Renal cortex interstitium (tissue), 11 donors: ENCODE measurements around the gene CPA2. TPM values are rescaled to one million over a fixed set of nuclear protein-coding genes. Genes with fewer than 3 reads are reported as not detected.
"Not testable (repeated sequence)": the region's sequence is repeated elsewhere in the genome, so short reads cannot be mapped to it uniquely, and the experiment has no call there.

Source experiments
- DNase-seq, 11 donors: peaks; one replicate each; pipeline ENCODE4 v3.0.0-alpha.2; 2013; ENCODE audit warnings: low read depth in 9 of 11, low spot score in 4 of 11; ENCODE audit errors: extremely low read depth in 1 of 11
- polyA plus RNA-seq, 3 donors: library from polyadenylated mRNA; unstranded; fragments of 120-200 nt; gene quantifications; one replicate each; pipeline ENCODE4 v1.2.1, GENCODE V29; 2013; ENCODE audit not compliant: insufficient read length in 3 of 3

The CPA2 gene
- polyA plus RNA-seq, 3 donors, result 0.28 to 0.52 (median 0.39) TPM

DNA sequence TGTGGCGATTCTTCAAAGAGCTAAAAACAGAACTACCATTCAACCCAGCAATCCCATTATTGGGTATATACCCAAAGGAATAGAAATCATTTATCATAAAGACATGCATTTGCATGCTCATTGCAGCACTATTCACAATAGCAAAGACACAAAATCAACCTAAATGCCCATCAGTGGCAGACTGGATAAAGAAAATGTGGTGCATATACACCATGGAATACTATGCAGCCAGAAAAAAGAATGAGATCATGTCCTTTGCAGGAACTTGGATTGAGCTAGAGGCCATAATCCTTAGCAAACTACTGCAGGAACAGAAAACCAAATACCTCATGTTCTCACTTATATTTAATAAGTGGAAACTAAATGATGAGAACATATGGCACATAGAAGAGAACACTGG, 20.2 kb upstream of the CPA2 start:
- DNase-seq, result not testable (repeated sequence)

DNA sequence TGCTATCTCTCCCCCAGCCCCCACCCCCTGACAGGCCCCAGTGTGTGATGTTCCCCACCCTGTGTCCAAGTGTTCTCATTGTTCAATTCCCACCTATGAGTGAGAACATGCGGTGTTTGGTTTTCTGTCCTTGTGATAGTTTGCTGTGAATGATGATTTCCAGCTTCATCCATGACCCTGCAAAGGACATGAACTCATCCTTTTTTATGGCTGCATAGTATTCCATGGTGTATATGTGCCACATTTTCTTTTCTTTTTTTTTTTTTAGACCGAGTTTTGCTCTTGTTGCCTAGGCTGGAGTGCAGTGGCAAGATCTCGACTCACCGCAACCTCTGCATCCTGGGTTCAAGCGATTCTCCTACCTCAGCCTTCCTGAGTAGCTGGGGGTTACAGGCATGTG, 17.8 kb upstream of the CPA2 start:
- not testable (repeated sequence) for DNase-seq

DNA sequence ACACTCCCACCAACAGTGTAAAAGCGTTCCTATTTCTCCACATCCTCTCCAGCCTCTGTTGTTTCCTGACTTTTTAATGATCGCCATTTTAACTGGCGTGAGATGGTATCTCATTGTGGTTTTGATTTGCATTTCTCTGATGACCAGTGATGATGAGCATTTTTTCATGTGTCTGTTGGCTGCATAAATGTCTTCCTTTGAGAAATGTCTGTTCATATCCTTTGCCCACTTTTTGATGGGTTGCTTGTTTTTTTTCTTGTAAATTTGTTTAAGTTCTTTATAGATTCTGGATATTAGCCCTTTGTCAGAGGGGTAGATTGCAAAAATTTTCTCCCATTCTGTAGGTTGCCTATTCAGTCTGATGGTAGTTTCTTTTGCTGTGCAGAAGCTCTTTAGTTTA, 17.0 kb upstream of the CPA2 start:
- DNase-seq, result not testable (repeated sequence)

DNA sequence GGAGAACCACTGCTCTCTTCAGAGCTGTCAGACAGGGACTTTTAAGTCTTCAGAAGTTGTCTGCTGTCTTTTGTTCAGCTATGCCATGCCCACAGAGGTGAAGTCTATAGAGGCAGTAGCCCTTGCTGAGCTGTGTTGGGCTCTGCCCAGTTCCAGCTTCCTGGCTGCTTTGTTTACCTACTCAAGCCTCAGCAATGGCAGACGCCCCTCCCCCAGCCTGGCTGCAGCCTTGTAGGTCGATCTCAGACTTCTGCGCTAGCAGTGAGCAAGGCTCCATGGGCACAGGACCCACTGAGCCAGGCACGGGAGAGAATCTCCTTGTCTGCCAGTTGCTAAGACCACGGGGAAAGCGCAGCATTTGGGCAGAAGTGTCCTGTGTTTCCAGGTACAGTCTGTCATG, 12.1 kb upstream of the CPA2 start:
- DNase-seq, result no peak

DNA sequence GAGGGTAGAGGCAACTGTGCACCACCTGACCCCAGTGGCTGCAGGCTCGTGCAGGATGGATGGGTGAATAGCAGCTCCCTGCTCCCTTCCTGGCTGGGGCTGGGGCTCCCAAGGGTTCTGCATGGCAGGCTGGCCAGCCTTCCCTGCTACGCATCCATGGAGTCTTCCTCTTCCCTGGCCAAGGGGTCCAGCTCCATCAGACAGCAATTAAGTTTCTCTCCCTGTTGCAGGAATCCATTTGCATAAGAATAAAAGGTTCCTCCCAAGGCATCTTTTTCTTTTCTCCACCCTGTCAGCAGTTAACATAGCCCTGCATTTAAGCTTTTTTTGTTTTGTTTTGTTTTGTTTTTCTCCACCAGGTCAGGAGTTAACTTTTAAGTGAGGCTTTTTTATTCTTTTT, 10.0 kb upstream of the CPA2 start:
- no peak for DNase-seq

DNA sequence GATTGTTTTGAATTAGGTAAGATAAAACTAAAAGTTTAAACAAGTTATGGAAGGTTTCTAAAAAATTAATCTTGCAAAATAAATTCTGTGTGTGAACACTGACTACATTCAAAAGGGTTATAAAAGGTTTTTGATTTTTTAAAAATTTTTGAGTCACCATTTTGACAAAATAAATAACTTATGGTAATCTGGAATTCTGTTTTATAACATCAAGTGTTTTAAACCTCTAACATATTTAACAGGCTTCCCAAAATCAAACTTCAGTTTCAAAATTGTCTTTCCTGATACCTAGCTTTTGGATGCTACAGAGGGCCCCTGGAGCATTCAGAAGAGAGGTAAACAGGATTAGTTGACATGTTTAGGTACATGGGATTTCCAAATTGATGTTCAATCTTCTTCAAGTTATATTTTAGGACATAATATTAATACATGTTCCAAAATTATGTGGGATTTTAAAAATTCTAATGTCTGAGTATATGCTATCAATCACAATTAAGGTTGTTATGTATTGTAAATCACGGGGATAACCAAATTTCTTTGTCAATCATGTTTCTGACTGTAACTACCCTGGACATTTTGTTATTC, 8.1 kb upstream of the CPA2 start:
- DNase-seq, result no peak

DNA sequence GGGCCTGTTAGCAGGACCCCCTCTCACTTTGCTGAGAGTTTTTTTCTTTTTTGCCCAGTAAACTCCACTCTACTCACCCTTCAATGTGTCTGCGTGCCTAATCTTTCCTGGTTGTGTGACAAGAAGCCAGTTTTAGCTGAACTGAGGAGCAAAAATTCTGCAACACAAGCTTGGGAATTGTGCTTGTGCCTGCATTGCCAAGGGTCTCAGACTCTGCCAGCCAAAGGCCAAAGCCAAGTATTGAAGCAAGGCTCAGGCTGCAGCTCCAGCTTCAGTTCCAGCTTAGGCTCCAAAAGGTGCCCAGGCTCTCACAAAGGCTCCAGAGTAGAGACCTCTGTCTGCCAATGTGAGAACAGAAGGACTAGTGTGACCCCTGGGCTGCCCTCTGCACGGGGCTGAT, 4.2 kb upstream of the CPA2 start:
- DNase-seq, result no peak

DNA sequence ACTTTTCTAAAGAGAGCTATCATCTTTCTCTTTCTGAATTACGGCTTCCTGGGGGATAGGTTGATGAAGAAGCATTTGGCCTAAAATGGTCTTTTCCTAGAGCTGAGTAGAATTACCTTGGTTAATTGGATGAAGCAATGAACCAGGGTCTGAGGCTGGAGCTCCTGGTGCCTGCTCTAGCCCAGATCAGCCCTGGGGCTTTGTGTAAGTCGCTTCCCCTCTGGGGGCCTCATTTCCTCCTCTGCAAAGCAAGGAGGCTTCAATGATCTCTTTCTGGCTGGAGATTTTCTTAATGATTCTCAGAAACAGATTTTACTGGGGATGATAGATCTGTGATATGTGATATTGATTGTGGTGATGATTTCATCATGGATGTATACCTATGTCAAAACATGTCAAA, 3.5 kb upstream of the CPA2 start:
- DNase-seq, result no peak

DNA sequence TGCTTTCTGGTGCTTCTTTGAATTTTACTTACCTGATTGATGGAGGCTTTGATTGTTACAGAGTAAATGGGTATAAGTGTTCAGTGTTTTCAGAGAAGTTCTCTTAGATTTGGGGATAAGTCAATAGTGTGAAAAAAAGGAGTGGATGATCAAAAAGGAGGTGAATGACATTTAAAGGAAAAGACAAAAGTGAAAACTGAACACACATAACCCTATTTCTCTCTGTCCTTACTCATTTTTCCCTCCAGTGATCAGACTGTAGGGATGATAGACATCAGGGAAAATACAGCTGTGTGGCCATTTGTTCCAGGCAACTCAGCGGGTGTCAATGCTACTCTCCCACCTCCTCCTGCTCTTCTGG, 278 bp downstream of the CPA2 start:
- no peak for DNase-seq

DNA sequence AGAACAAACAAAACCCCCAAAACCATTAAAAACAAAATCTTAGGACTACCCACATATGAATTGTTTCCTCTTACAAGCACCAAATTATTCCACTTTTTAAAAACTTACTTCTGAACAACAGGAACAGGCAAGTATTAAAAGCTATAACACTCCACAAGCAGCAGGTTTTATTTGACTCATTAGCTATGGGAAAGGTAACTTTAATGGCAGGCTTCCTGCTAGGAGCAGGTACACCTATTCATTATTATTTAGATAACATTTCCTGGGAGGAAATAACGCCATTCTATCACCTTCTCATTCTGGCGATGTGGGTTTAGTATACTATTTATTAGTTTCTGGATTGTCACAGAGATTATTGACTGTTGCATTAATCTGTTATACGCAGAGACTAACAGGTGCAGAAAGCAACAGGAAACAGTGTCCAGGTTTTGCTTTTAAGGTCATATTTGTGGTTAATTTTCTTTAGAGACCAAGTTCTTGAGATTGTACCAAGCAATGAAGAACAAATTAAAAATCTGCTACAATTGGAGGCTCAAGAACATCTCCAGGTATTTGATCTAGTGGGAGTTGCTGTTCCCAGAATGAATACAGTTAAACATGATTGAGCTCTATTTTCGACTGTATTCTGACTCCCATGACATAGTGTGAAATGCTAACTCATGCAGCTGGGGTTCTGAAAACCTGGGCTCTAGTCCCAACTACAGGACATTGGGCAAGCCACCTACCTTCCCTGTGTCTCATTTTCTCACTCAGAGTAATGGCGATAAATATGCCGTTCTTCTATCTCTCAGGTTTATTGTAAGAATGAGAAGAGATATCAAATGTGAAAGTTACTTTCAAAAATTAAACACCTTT, 2.0 kb downstream of the CPA2 start:
- no peak for DNase-seq

DNA sequence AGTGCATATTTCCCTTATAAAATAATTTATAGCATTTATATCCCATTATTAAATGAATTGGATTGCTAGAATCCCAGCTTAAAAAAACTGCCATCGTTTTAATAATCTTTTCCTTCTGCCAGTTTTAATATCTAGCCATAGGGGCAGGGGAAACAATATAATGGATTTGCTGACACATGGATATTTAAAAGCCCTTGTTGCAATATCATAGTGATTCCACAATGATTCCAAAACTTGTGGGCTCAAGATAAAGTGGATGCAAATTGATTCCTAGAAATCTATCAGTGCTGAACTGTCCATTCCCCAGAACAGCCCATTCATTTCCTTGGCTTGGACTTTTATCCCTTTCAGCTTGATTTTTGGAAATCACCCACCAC, 2.6 kb downstream of the CPA2 start:
- DNase-seq, result no peak

DNA sequence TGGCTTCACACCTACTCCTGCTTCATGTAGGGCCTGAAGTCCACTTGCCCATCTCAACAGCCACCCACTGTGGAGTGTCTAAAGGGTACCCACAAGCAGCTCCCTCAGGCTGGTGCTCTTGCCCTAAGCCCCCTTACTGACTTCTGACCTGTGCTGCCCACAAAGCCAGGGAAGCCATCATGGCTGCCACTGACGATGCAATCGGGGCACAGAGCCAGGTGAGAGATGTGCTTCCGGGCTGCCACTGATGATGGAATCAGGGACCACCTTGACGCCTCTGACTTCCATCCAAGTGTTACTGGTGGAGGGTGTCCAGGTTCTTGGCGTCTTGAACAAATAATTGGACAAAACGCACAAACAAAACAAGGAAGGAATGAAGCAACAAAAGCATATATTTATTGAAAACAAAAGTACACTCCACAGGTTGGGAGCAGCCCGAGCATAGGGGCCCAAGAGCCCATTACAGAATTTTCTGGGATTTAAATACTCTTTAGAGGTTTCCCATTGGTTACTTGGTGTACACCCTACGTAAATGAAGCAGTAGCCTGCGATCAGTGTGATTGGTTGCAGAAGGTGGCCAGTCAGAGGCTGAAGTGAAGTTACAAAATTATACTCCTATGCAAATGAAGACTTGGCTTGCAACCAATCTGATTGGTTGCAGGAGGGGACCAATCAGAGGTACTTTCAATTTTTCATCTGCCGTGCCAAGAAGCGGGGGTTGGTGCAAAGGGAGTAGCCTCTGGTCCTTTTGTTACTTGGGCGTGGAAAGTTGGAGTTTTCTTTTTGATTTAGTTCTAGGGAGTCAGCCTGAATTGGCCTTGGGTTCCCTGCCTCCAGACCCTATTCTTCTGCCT, 4.5 kb downstream of the CPA2 start:
- DNase-seq, result no peak

DNA sequence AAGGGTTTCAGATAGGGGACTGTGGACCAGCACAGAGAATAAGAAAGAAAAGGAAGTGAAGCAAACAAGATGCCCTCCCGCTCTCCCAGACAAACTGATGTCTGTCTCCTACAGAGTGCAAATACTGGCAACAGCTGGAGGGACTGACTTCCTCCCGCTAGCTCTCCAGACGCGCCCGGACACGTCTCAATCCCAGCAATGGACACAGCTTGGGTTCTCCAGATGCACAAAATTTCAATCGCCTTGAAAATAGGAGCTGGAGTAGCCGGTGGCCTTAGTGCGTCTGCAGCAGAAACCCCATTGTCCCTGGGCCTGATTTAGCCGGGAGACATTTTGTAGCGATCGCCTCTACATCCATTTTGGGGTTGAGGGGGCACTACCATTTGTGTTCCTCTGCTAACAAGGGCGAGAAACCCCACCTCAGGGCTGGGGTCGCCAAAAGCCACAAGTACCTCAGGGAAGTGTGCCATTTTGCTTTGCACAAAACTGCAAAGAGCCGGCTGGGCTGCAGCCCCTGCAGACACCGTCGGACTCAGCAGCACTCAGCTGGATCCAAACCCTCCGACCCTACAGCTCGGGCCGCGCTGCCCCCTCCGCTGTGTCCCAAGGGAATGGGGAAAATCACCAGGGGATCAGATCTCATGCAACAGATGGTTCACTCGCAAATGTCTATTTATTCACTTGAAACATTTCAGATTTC, 5.9 kb downstream of the CPA2 start:
- no peak for DNase-seq

DNA sequence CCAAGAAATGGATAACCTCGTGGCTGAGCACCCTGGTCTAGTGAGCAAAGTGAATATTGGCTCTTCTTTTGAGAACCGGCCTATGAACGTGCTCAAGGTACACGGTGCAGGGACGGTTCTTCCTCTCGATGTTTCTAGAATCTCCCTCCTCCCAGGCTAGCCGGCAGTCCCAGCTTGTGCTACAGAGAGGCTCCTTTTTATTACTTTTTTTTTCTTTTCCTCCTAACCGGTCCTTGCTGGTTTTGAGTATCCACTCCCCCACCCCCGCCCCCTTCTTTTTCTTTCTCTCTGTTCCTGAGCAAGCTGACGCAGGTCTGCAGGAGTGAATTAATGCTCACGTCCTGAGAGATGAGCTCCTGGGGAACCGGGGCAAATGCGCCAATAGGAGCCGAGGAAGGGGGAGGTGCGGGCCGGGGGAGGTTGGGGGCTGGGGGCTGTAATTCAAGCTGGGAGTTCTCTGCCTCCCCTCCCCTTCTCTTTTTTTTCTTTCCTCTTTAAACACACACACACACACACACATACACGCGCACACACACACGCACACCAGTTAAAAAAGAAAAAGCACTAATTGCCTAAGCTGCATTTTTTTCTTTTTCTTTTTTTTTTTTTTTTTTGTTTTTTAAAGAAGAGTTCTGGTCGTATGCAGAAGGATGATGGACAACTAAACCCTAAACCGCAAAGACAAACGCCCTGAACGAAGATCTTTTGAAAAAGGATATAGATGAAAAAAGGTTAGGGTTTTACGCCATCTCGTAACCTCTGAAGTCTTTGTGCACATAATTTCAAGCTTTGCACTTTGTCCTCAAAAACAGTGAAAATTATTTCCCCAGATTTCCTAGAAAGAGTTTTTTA, 6.6 kb downstream of the CPA2 start:
- peak; percentile 83 to 97 (median 92) for DNase-seq

DNA sequence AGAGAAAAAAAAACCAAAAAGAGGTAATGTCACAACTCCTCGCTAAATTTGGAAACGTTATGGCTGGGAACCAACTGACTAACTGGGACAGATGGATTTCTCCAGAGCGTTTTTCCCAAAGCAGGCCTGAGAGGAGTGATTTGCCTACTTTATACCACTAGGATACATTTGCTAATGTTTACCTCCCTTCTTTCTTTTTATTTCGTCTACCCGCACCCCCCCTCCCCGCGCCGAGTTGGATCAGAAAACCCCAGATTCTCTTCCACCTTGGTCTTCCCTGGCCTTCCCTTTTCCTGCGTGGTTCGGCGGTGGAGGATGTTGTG, 7.2 kb downstream of the CPA2 start:
- DNase-seq, result no peak

DNA sequence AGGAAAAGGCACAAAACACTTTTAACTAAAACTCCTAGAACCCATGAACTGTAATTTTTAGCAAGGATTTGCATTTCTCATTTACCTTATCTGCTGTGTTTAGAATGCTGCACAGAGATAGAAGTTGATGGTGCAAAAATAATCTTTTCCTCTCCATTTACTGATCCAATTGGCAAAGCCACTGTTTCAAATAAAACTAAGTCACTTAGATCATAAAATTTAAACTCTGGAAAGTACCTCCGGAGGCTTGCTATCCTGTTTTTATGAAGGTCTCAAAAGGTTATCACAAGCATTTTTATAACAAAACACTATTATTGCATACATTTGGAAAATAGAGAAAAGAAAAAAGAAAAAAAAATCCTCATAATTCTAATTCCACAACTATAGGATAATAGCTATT, 7.6 kb downstream of the CPA2 start:
- no peak for DNase-seq

DNA sequence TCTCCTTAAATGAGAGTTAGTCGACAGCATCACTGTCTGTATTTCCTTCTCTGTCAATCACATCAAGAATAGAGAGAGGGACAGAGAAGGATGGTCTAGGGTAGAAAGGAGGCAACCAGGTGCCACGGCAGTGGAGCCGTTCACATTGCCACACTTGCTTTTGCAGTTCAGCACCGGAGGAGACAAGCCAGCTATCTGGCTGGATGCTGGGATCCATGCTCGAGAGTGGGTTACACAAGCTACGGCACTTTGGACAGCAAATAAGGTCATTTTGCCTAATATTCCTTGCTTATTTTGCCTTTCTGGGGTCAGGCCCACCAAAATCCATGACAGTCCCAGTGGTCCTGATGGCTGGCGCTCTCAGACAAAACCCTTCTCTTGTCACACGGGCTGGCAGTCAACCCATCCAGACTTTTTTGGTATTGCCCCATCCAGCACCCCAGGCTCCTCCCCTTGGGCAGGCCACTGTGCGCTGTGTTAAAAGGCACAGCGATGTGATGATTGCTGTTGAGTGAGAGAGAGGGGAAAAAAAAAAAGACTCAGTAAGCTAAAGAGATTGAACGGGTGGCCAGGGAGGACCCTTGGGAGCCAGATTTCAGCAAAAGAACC, 8.4 kb downstream of the CPA2 start:
- no peak for DNase-seq

DNA sequence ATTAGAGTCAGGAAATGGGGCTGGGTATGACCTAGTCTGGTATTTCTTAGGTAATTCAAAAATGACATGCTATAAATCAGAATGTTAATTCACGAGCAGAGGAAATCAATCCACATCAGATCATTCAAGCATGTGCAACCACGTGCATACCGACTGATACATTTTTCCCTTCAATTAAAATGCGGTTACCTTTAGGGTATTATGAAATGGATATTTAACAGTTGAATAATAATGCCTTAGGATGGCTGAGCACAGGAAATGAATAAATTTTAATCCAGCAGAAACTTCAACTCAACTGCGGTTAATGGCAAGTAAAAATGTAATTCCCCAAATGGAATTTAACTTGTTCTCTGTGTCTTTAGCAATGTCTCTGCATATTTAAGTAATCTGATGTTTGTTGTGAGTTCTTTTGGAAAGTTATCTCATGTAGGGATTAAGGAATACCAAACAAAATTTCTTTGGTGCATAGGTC, 9.2 kb downstream of the CPA2 start:
- no peak for DNase-seq
